ENCODE results near the gene IQCC. TPM values are rescaled to one million over a fixed set of nuclear protein-coding genes. Genes with fewer than 3 reads are reported as not detected.
A peak's percentile ranks its signal among the peaks of the same experiment; 100 is the strongest.

Gene IQCC
- polyA plus RNA-seq (2012; ENCODE audit: insufficient read length, low read depth) = 2.2 TPM

DNA sequence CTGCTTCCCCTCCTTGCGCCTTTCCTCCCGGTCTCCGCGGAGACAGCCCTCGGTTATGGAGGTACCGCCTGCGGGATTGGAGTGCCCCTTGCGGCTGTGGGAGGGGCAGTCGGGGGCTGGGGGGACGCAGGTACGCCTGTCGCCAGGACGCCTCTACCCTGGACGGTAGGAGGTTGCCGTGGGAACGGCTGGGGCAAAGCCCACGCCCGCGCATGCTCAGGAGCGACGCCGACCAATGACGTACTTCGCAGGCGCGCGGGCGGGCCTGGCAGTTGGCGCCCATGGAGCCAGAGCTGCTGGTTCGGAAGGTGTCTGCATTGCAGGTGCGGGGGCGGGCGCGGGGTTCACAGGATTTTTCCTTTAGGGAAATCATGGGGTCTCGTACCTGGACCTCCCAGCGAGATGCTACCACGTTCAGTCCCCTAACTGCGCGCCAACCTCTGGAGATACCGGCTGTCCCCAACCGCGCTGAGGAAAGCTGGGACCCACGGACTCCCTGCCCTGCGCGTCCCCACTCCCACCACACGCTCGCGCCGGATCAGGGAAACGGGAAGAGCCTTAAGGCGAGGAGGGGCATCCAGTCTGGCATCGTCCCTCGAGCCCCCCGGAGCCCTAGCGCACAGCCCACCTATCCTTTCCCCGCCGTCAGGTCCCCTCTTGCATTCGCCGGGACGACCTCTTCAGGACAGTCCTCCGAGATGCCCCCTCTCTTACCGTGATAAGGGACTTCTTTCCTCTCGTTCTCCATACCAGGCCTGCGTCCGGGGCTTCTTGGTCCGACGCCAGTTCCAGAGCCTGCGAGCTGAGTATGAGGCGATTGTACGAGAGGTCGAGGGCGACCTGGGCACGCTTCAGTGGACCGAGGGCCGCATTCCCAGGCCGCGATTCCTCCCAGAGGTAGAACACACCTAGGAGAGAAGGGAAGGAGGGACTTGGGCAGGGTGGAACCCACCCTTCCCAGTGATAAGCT lies at the start of gene IQCC:
TSS of gene IQCC (plus strand) at position 271 of the 970 bp plus-strand sequence. CDS start at position 282, 11 bp downstream.
- TF ChIP-seq POLR2AphosphoS5 (IDR thresholded peaks at IDR 0.05; ENCODE audit: low read depth, low read length) (peak; percentile 83), FOXP2 (optimal IDR thresholded peaks at IDR 0.05; ENCODE audit: borderline replicate concordance, extremely low read depth, extremely low read length, insufficient read depth) (peak; percentile 65), SIN3A (IDR thresholded peaks at IDR 0.05; ENCODE audit: borderline replicate concordance, insufficient read depth, low read length) (no peak)
- TF ChIP-seq, protein P1, sequence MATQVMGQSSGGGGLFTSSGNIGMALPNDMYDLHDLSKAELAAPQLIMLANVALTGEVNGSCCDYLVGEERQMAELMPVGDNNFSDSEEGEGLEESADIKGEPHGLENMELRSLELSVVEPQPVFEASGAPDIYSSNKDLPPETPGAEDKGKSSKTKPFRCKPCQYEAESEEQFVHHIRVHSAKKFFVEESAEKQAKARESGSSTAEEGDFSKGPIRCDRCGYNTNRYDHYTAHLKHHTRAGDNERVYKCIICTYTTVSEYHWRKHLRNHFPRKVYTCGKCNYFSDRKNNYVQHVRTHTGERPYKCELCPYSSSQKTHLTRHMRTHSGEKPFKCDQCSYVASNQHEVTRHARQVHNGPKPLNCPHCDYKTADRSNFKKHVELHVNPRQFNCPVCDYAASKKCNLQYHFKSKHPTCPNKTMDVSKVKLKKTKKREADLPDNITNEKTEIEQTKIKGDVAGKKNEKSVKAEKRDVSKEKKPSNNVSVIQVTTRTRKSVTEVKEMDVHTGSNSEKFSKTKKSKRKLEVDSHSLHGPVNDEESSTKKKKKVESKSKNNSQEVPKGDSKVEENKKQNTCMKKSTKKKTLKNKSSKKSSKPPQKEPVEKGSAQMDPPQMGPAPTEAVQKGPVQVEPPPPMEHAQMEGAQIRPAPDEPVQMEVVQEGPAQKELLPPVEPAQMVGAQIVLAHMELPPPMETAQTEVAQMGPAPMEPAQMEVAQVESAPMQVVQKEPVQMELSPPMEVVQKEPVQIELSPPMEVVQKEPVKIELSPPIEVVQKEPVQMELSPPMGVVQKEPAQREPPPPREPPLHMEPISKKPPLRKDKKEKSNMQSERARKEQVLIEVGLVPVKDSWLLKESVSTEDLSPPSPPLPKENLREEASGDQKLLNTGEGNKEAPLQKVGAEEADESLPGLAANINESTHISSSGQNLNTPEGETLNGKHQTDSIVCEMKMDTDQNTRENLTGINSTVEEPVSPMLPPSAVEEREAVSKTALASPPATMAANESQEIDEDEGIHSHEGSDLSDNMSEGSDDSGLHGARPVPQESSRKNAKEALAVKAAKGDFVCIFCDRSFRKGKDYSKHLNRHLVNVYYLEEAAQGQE (IDR thresholded peaks at IDR 0.05; ENCODE audit: insufficient read depth in 1 of 2, low read depth in 2 of 2, low read length in 2 of 2) = no peak

DNA sequence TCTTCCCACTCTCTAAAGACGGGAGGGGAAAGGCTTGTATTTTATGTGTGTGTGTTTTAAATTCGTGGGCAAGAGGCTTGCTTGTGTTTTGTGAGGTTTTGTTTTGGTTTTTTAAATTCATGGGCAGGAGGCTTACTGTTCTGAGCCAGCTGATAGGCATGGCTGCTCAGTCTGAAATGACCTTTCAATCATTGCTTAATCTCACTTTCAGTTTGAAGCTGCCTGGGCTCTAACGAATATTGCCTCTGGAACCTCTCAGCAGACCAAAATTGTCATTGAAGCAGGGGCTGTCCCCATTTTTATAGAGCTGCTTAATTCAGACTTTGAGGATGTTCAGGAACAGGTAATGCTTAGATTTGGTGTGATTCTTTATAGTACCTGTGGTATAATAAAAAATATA lies 46.3 kb upstream of the IQCC start:
- TF ChIP-seq POLR2AphosphoS5 (IDR thresholded peaks at IDR 0.05; ENCODE audit: low read depth, low read length) (no peak), FOXP2 (optimal IDR thresholded peaks at IDR 0.05; ENCODE audit: borderline replicate concordance, extremely low read depth, extremely low read length, insufficient read depth) (no peak), TAF1 (IDR thresholded peaks at IDR 0.05; ENCODE audit: borderline replicate concordance, insufficient read depth, low read length) (no peak), SIN3A (IDR thresholded peaks at IDR 0.05; ENCODE audit: borderline replicate concordance, insufficient read depth, low read length) (no peak)
- TF ChIP-seq, protein P1 (IDR thresholded peaks at IDR 0.05; ENCODE audit: insufficient read depth in 1 of 2, low read depth in 2 of 2, low read length in 2 of 2) = no peak

DNA sequence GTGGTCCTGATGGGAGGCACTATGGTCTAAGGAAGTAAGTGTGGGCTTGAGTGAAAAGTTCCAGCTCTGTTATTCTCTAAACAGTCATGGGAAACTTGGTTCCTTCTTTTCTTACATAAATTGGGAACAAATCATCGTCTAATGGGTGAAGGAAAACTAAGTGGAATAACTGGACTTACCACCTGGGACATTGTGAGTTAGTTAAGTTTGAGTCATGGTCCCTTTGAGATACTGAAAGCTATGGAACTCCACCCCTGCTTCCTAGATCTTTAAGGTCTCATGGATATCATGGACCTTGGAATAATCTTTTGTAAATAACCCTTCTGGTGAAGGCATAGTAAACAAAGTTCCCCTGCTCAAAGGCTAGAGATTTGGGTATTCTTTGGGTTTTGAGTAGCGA lies 42.1 kb upstream of the IQCC start:
- TF ChIP-seq TAF1 (IDR thresholded peaks at IDR 0.05; ENCODE audit: borderline replicate concordance, insufficient read depth, low read length) (no peak), POLR2AphosphoS5 (IDR thresholded peaks at IDR 0.05; ENCODE audit: low read depth, low read length) (no peak), FOXP2 (optimal IDR thresholded peaks at IDR 0.05; ENCODE audit: borderline replicate concordance, extremely low read depth, extremely low read length, insufficient read depth) (no peak), SIN3A (IDR thresholded peaks at IDR 0.05; ENCODE audit: borderline replicate concordance, insufficient read depth, low read length) (no peak)
- TF ChIP-seq, protein P1 (IDR thresholded peaks at IDR 0.05; ENCODE audit: insufficient read depth in 1 of 2, low read depth in 2 of 2, low read length in 2 of 2) = no peak

DNA sequence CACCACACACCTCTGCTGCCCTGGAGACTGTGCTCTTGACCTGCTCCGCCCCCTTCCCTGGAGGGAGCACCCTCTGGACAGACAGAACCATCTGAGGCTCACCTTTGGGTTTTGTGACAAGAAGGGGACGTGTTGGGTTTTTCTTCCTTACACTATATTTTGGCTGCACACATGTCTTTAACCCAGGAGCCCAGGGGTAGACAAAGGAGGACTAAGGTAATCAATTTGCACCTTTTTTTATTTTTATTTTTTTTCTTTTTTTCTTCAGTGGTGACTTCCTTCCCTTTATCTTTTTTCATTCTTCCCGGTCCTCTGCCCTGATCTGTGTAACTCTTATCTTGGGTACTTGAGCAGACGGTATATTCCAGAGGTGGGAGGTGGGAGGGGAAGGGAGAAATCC lies 34.5 kb upstream of the IQCC start:
- TF ChIP-seq FOXP2 (optimal IDR thresholded peaks at IDR 0.05; ENCODE audit: borderline replicate concordance, extremely low read depth, extremely low read length, insufficient read depth) = no peak
- TF ChIP-seq, protein P1 (IDR thresholded peaks at IDR 0.05; ENCODE audit: insufficient read depth in 1 of 2, low read depth in 2 of 2, low read length in 2 of 2) = no peak
- TF ChIP-seq SIN3A (IDR thresholded peaks at IDR 0.05; ENCODE audit: borderline replicate concordance, insufficient read depth, low read length) = no peak
- no peak for TF ChIP-seq POLR2AphosphoS5 (IDR thresholded peaks at IDR 0.05; ENCODE audit: low read depth, low read length)
- no peak for TF ChIP-seq TAF1 (IDR thresholded peaks at IDR 0.05; ENCODE audit: borderline replicate concordance, insufficient read depth, low read length)

Data from PFSK-1 (cell line).